B cell (primary cell): ENCODE data around the gene RUFY4. TPM values are rescaled to one million over a fixed set of nuclear protein-coding genes. Genes with fewer than 3 reads are reported as not detected.

ENCODE experiments used
- ATAC-seq: fragments of 200-7000 bp; cut with Tn5 transposase; one replicate; pipeline ENCODE4 v1.10.0; 2021; ENCODE audit warnings: low read depth, mild to moderate bottlenecking, moderate number of reproducible peaks, moderate library complexity
- CTCF ChIA-PET: fragments of 350-600 bp; sonication (Branson Sonifier 250); formaldehyde crosslinking; loops from one replicate; lab custom pipeline; 2021; ENCODE audit warnings: antibody characterized with exemption, inconsistent platforms; lab: Charles Lee
- POLR2A ChIA-PET: fragments of 350-600 bp; sonication (Branson Sonifier 250); formaldehyde crosslinking; loops from one replicate; lab custom pipeline; 2021; ENCODE audit warnings: antibody characterized with exemption; lab: Charles Lee
- DNase-seq: peaks from one replicate; pipeline ENCODE4 v3.0.0; 2013
- H2AFZ ChIP-seq: 2 replicates; pipeline ENCODE4 v1.6.1; 2012; ENCODE audit warnings: mild to moderate bottlenecking, low read depth, low read length; ENCODE audit not compliant: insufficient read depth, poor library complexity, severe bottlenecking
- H3K27ac ChIP-seq, 2 donors: 1 replicate in 1 of 2; 2 replicates in 1 of 2; pipeline ENCODE4 v1.5.1; 2012 to 2013; ENCODE audit warnings: low read length in 2 of 2, mild to moderate bottlenecking in 2 of 2, moderate library complexity in 1 of 2
- H3K27me3 ChIP-seq, 4 experiments: fragments of 200-600 bp in 1 of 4; sonication (generic) in 1 of 4; replicated peaks in 1 of 4; 1 replicate in 2 of 4; 2 replicates in 2 of 4; pipeline versions ENCODE4 v1.6.1 to v1.7.0; 2013 to 2016; ENCODE audit warnings: low read length in 3 of 4, mild to moderate bottlenecking in 2 of 4, mixed read lengths in 1 of 4, moderate library complexity in 1 of 4; ENCODE audit not compliant: insufficient read depth in 4 of 4, control insufficient read depth in 3 of 4; ENCODE audit errors: control extremely low read depth in 1 of 4
- H3K36me3 ChIP-seq, 2 experiments: replicated peaks in 1 of 2; 1 replicate in 1 of 2; 2 replicates in 1 of 2; pipeline versions ENCODE4 v1.6.1 to v1.7.1; 2013; ENCODE audit warnings: low read length in 1 of 2; ENCODE audit not compliant: insufficient read depth in 2 of 2, control insufficient read depth in 1 of 2; ENCODE audit errors: control extremely low read depth in 1 of 2, extremely low read depth in 1 of 2
- H3K4me1 ChIP-seq, 2 donors: fragments of 200-600 bp in 1 of 2; sonication (generic) in 1 of 2; 1 replicate in 1 of 2; 2 replicates in 1 of 2; pipeline versions ENCODE4 v1.5.1 to v1.6.1; 2013 to 2017; ENCODE audit warnings: low read length in 2 of 2; ENCODE audit not compliant: control insufficient read depth in 2 of 2, insufficient read depth in 2 of 2
- H3K4me2 ChIP-seq: replicated peaks from 2 replicates; pipeline ENCODE3; 2012; ENCODE audit warnings: mild to moderate bottlenecking, low read depth, low read length; ENCODE audit not compliant: poor library complexity, severe bottlenecking
- H3K4me3 ChIP-seq, 5 experiments: fragments of 200-600 bp in 1 of 5; sonication (generic) in 1 of 5; 1 replicate in 3 of 5; 2 replicates in 2 of 5; pipeline versions ENCODE4 v1.5.1 to v1.7.0; 2011 to 2016; ENCODE audit warnings: low read length in 4 of 5, mild to moderate bottlenecking in 4 of 5, low read depth in 2 of 5, control low read depth in 1 of 5, moderate library complexity in 1 of 5; ENCODE audit not compliant: insufficient read depth in 1 of 5; ENCODE audit errors: control extremely low read depth in 1 of 5, extremely low read depth in 1 of 5
- H3K79me2 ChIP-seq: fragments of 200-600 bp; sonication (generic); one replicate; pipeline ENCODE4 v1.6.0; 2016; ENCODE audit warnings: low read length; ENCODE audit not compliant: control insufficient read depth, insufficient read depth
- H3K9ac ChIP-seq: fragments of 200-600 bp; sonication (generic); 2 replicates; pipeline ENCODE4 v1.6.1; 2017; ENCODE audit warnings: mild to moderate bottlenecking, low read length, moderate library complexity
- H3K9me3 ChIP-seq, 3 donors: one replicate each; pipeline versions ENCODE4 v1.6.1 to v1.7.1; 2013; ENCODE audit warnings: low read length in 2 of 3; ENCODE audit not compliant: control insufficient read depth in 2 of 3, insufficient read depth in 1 of 3; ENCODE audit errors: control extremely low read depth in 1 of 3
- H4K20me1 ChIP-seq: 2 replicates; pipeline ENCODE4 v1.6.0; 2012; ENCODE audit warnings: mild to moderate bottlenecking, low read length; ENCODE audit not compliant: insufficient read depth, control insufficient read depth, poor library complexity, severe bottlenecking
- H3K27ac Mint-ChIP-seq: one replicate; pipeline ENCODE4 v1.8.0; 2021; ENCODE audit warnings: mixed read lengths
- H3K27me3 Mint-ChIP-seq: one replicate; pipeline ENCODE4 v1.8.0; 2021; ENCODE audit warnings: mixed read lengths
- H3K4me1 Mint-ChIP-seq: one replicate; pipeline ENCODE4 v1.8.0; 2021; ENCODE audit warnings: mixed read lengths
- H3K4me3 Mint-ChIP-seq: one replicate; pipeline ENCODE4 v1.8.0; 2021; ENCODE audit warnings: mixed read lengths
- H3K9me3 Mint-ChIP-seq: one replicate; pipeline ENCODE4 v1.8.0; 2022; ENCODE audit warnings: mixed read lengths; ENCODE audit not compliant: insufficient read depth
- EZH2 ChIP-seq: IDR thresholded peaks from 2 replicates; pipeline ENCODE4 v1.6.1; 2012; ENCODE audit warnings: borderline replicate concordance, low read depth, mild to moderate bottlenecking, moderate library complexity, low read length; ENCODE audit not compliant: insufficient read depth, poor library complexity, severe bottlenecking
- WGBS: methylation state at CpG from one replicate; pipeline ENCODE4 v1.1.5; 2013; ENCODE audit warnings: missing lambda C conversion rate; ENCODE audit not compliant: insufficient coverage; 5-methylcytosine and 5-hydroxymethylcytosine counted together
- intact Hi-C: fragments of 100-400 bp; cut with micrococcal nuclease; formaldehyde crosslinking; loops from one replicate; pipeline ENCODE4 v1.10.0; 2022
- polyA plus RNA-seq: library from polyadenylated mRNA; depleted of rRNA; stranded (reverse); fragments of >200 nt; gene quantifications from 2 replicates; pipeline ENCODE4 v1.2.3, GENCODE V29; 2012
- total RNA-seq, 2 donors: library from RNA; stranded (reverse); fragments of 120-200 nt in 1 of 2; gene quantifications; 1 replicate in 1 of 2; 2 replicates in 1 of 2; pipeline versions ENCODE4 v1.2.3 to v1.2.4, GENCODE V29; 2013 to 2022
- TF ChIP-seq, protein P1 (sequence below): fragments of 200-600 bp; IDR thresholded peaks from one replicate; pipeline ENCODE4 v1.8.0; 2022; ENCODE audit warnings: antibody characterized with exemption, mild to moderate bottlenecking

The RUFY4 gene
- total and polyA plus RNA-seq, 2 donors (not counting 1 experiment from before 2014, with no cell fraction given) = 0.34 TPM; not detected in 1

GRCh38 chr2:218138047-218138446, 69.0 kb downstream of the RUFY4 start:
- Mint-ChIP-seq H3K9me3 (no peaks in the 10 kb centered on the region), H3K4me3 (no peak overlapping the region), H3K27me3 (peaks cover 54% of the 10 kb centered on the region), H3K4me1 (peaks cover 9% of the 10 kb centered on the region), H3K27ac (no peak overlapping the region)
- Histone ChIP-seq H3K9ac (no peak overlapping the region), H3K27ac (no peak overlapping the region), H3K4me3 (no peak overlapping the region), H3K9me3 (no peaks in the 10 kb centered on the region), H3K79me2 (no peaks in the 10 kb centered on the region), H3K4me2 (no peak overlapping the region), H3K36me3 (no peaks in the 10 kb centered on the region), H3K27me3 (peaks cover 0 to 28% (median 4%) of the 10 kb centered on the region in 4 experiments), H4K20me1 (no peaks in the 10 kb centered on the region), H2AFZ (no peak overlapping the region), H3K4me1 (no peaks in the 10 kb centered on the region)
- TF ChIP-seq EZH2 = no peak
- TF ChIP-seq, protein P1, sequence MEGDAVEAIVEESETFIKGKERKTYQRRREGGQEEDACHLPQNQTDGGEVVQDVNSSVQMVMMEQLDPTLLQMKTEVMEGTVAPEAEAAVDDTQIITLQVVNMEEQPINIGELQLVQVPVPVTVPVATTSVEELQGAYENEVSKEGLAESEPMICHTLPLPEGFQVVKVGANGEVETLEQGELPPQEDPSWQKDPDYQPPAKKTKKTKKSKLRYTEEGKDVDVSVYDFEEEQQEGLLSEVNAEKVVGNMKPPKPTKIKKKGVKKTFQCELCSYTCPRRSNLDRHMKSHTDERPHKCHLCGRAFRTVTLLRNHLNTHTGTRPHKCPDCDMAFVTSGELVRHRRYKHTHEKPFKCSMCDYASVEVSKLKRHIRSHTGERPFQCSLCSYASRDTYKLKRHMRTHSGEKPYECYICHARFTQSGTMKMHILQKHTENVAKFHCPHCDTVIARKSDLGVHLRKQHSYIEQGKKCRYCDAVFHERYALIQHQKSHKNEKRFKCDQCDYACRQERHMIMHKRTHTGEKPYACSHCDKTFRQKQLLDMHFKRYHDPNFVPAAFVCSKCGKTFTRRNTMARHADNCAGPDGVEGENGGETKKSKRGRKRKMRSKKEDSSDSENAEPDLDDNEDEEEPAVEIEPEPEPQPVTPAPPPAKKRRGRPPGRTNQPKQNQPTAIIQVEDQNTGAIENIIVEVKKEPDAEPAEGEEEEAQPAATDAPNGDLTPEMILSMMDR = no peak
- ATAC-seq (no peak), DNase-seq (no peak)
- WGBS = 66% methylated on average over 4 of the region's 4 CpGs
- CTCF ChIA-PET = no interaction called here
- intact Hi-C loops = no loop called here
- POLR2A ChIA-PET = no interaction called here

Other genes starting within 250 kb of the RUFY4 start
- 0.53 and 0.86 TPM in 2 replicates for gene TNS1, start 66.3 kb upstream of the RUFY4 start, total RNA-seq
- gene TNS1, start 66.3 kb upstream of the RUFY4 start, polyA plus RNA-seq = 0.10 and 0.20 TPM in 2 replicates
- gene CXCR2, start 56.8 kb downstream of the RUFY4 start, total RNA-seq = not detected in 2 replicates
- gene CXCR2, start 56.8 kb downstream of the RUFY4 start, polyA plus RNA-seq = 0.03 and 0.06 TPM in 2 replicates
- 0.12 TPM in 1 of 2 replicates, not detected in the other for gene CXCR1, start 97.7 kb downstream of the RUFY4 start, total RNA-seq
- 0.04 and 0.07 TPM in 2 replicates for gene CXCR1, start 97.7 kb downstream of the RUFY4 start, polyA plus RNA-seq
- gene ARPC2, start 147.9 kb downstream of the RUFY4 start, total RNA-seq = 343 and 352 TPM in 2 replicates
- 309 and 314 TPM in 2 replicates for gene ARPC2, start 147.9 kb downstream of the RUFY4 start, polyA plus RNA-seq
- gene GPBAR1, start 191.8 kb downstream of the RUFY4 start, total RNA-seq = 0.81 and 1.5 TPM in 2 replicates
- 0.66 and 1.2 TPM in 2 replicates for gene GPBAR1, start 191.8 kb downstream of the RUFY4 start, polyA plus RNA-seq
- gene AAMP, start 200.9 kb downstream of the RUFY4 start, total RNA-seq = 62.7 and 65.7 TPM in 2 replicates
- gene AAMP, start 200.9 kb downstream of the RUFY4 start, polyA plus RNA-seq = 56.4 and 86.9 TPM in 2 replicates
- 29.7 and 30.7 TPM in 2 replicates for gene PNKD, start 201.3 kb downstream of the RUFY4 start, total RNA-seq
- gene PNKD, start 201.3 kb downstream of the RUFY4 start, polyA plus RNA-seq = 37.9 and 55.8 TPM in 2 replicates
- 128 and 137 TPM in 2 replicates for gene TMBIM1, start 223.2 kb downstream of the RUFY4 start, total RNA-seq
- gene TMBIM1, start 223.2 kb downstream of the RUFY4 start, polyA plus RNA-seq = 68.7 and 72.5 TPM in 2 replicates